Right cardiac atrium (tissue), 5 donors: ENCODE data around the gene SKP2. TPM values are rescaled to one million over a fixed set of nuclear protein-coding genes. Genes with fewer than 3 reads are reported as not detected.
A peak's percentile ranks its signal among the peaks of the same experiment; 100 is the strongest.
"Not testable (repeated sequence)": the region's sequence is repeated elsewhere in the genome, so short reads cannot be mapped to it uniquely, and the experiment has no call there.

Source experiments
- ATAC-seq, 2 donors: fragments of 200-7000 bp; cut with Tn5 transposase; one replicate each; pipeline versions ENCODE4 v1.8.0 to v1.9.1; 2020; ENCODE audit warnings: moderate library complexity in 2 of 2, mild to moderate bottlenecking in 1 of 2
- DNase-seq, 3 donors: peaks; one replicate each; pipeline ENCODE4 v3.0.0-alpha.2; 2020
- H3K27ac ChIP-seq: one replicate; pipeline ENCODE4 v1.5.1; 2013; ENCODE audit warnings: mild to moderate bottlenecking, low read length, control low read depth, moderate library complexity
- H3K27me3 ChIP-seq: one replicate; pipeline ENCODE4 v1.6.1; 2013; ENCODE audit not compliant: control insufficient read depth, insufficient read depth
- H3K4me1 ChIP-seq: one replicate; pipeline ENCODE4 v1.6.1; 2013; ENCODE audit warnings: low read length; ENCODE audit not compliant: control insufficient read depth, insufficient read depth
- H3K4me3 ChIP-seq: one replicate; pipeline ENCODE4 v1.5.1; 2013; ENCODE audit warnings: low read length, control low read depth
- H3K9me3 ChIP-seq: one replicate; pipeline ENCODE4 v1.6.1; 2013; ENCODE audit warnings: low read length; ENCODE audit not compliant: control insufficient read depth
- WGBS: extraction: QIAGEN DNeasy Blood & Tissue Kit; methylation state at CpG from one replicate; pipeline ENCODE4 v1.1.7; 2013; 5-methylcytosine and 5-hydroxymethylcytosine counted together
- intact Hi-C, 4 donors: fragments of 100-400 bp; cut with DNase I; formaldehyde crosslinking; loops; one replicate each; pipeline versions ENCODE4 v1.11.0 to v1.14.0; 2022 to 2023
- polyA plus RNA-seq: library from polyadenylated mRNA; stranded (reverse); fragments of 200-250 nt; gene quantifications from one replicate; pipeline ENCODE4 v1.2.3, GENCODE V29; 2013
- total RNA-seq, 4 donors: library from RNA; stranded (reverse); fragmentation: NEBNext Ultra II Directional; extraction: Animal tissue kit (Norgen Biotek cat#: 25700); gene quantifications; one replicate each; pipeline ENCODE4 v1.2.1, GENCODE V29; 2021
- donor health status: healthy with polysubstance abuse.
- donor health status: DM: no; HTN: yes; CAD: no.
- donor health status: DM: no; HTN: no; CAD: no.
- donor health status: DM: no; HTN: yes; CAD: no; lungs with severe emphysema.
- donor health status: DM: yes; HTN: yes; CAD: no.

The SKP2 gene
- total and polyA plus RNA-seq, 5 donors: 1.9 to 7.9 (median 6.9) TPM

- intact Hi-C loops: loop anchor here in 2 of 4 donors (10.0 kb wide), 1 partner anchor 130 kb away; the partner anchor contains the start of gene RANBP3L (in 2 of the 2)
- H3K9me3 ChIP-seq: no peaks in the 10 kb centered on the region
- WGBS: 75% methylated on average over 5 of the region's 5 CpGs
- no peak overlapping the region for H3K27ac ChIP-seq
- H3K27me3 ChIP-seq: no peaks in the 10 kb centered on the region
- no peaks in the 10 kb centered on the region for H3K4me1 ChIP-seq
- no peak for DNase-seq
- no peak overlapping the region for H3K4me3 ChIP-seq
- no peak for ATAC-seq
Observed at GRCh38 chr5:36175043-36175442, 23.1 kb downstream of the SKP2 start.

DNA sequence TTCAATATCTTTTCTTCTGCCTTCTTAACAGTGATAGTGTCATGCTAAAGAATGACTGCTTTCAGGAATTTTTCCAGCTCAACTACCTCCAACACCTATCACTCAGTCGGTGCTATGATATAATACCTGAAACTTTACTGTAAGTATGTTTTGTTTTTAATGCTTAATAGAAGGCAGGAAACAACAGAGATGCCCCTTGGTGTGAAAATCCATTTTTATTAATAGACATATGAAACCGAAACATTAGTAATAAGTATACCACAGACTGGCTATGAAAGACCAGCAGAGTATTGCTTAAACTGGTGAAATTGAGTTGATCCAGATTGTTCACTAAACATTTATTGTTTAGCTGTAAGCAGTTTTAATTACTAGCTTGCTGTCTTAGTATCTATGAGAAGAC, 25.2 kb downstream of the SKP2 start:
- no peak for ATAC-seq
- Histone ChIP-seq H3K27me3 (no peaks in the 10 kb centered on the region), H3K4me1 (no peaks in the 10 kb centered on the region), H3K9me3 (no peaks in the 10 kb centered on the region), H3K27ac (no peak overlapping the region), H3K4me3 (no peak overlapping the region)
- intact Hi-C loops: loop anchor here in 2 of 4 donors (10.0 kb wide), 1 partner anchor 128 kb away; the partner anchor contains the start of gene RANBP3L (in 2 of the 2)
- no peak for DNase-seq
- 75% methylated on average over 2 of the region's 2 CpGs for WGBS

DNA sequence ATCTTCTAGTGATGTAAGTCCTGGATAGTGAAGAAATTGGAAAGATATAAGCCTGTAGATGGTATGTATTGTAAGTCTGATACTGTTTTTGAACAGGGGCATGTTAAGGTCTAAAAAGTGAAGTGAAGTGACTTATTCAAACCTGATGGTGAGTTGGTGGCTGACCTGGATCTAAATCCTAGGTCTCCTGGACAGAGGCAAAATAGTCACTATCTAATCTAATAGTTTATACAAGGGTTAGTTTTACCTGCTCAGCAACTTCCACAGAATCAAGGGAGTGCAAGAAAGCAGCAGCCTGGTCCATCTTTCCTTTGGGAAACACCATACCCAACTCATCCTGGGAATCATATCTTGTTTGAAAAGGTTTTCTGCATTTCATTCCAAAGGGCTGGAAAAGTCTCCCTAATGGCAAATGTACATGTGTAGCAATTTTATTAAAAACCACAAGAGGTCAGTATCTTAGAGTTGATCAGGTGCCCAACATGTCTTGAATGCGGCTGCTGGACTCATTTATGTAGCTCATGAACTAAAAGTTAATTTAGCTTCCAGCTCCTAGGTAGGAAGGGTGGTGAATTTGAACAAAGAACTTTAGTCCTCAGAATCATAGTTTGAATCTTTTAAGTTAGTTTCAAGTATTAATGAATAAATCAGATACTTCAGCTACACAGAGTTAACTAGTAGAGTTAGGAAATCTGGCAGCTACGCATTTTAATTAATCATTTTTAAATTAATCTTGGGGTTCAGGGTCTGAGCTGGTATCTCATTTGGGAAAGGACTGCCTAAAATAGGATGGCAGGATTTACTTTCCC, 26.0 kb downstream of the SKP2 start:
- no peaks in the 10 kb centered on the region for H3K27me3 ChIP-seq
- ATAC-seq (peak; percentile 55 to 56), DNase-seq (no peak)
- H3K4me3 ChIP-seq: no peak overlapping the region
- H3K9me3 ChIP-seq: no peaks in the 10 kb centered on the region
- H3K27ac ChIP-seq: no peak overlapping the region
- intact Hi-C loops: loop anchor here in 2 of 4 donors (10.0 kb wide), 1 partner anchor 127 kb away; the partner anchor contains the start of gene RANBP3L (in 2 of the 2)
- WGBS: 62% methylated on average over 2 of the region's 2 CpGs
- no peaks in the 10 kb centered on the region for H3K4me1 ChIP-seq

- Histone ChIP-seq H3K27ac (no peak overlapping the region), H3K9me3 (no peaks in the 10 kb centered on the region), H3K27me3 (no peaks in the 10 kb centered on the region), H3K4me3 (no peak overlapping the region), H3K4me1 (no peaks in the 10 kb centered on the region)
- ATAC-seq: no peak
- 90% methylated on average over 3 of the region's 3 CpGs for WGBS
- intact Hi-C loops: loop anchor here in 2 of 4 donors (10.0 kb wide), 1 partner anchor 126 kb away; the partner anchor contains the start of gene RANBP3L (in 2 of the 2)
- DNase-seq: no peak
Observed at GRCh38 chr5:36178524-36178890, 26.6 kb downstream of the SKP2 start.

DNA sequence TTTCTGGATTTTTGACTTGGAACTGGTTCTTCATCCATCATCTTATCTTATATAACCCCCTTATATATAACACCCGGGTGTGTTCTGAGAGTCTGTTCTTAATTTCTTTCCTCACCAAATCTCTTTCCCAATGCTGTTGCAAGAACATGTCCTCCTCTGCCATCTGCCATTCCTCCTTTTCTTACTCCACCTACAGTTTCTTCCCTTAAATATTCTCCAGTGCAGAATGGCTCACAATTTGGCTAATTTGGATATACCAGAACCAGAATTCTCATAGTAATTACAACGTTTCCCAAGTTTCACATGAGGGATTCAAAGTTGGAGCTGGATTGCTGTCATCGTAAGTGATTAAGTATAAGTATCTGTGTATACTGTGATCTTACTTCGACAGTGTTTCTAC, 28.0 kb downstream of the SKP2 start:
- ATAC-seq (no peak), DNase-seq (no peak)
- intact Hi-C loops: loop anchor here in 2 of 4 donors (10.0 kb wide), 1 partner anchor 125 kb away; the partner anchor contains the start of gene RANBP3L (in 2 of the 2)
- no peaks in the 10 kb centered on the region for H3K4me1 ChIP-seq
- H3K27me3 ChIP-seq: no peaks in the 10 kb centered on the region
- no peak overlapping the region for H3K4me3 ChIP-seq
- WGBS: 91% methylated on average over 4 of the region's 4 CpGs
- no peak overlapping the region for H3K27ac ChIP-seq
- H3K9me3 ChIP-seq: no peaks in the 10 kb centered on the region

GRCh38 chr5:36180556-36181350, 28.8 kb downstream of the SKP2 start:
- H3K4me1 ChIP-seq: no peaks in the 10 kb centered on the region
- intact Hi-C loops: no loop called here
- DNase-seq (no peak), ATAC-seq (no peak)
- no peaks in the 10 kb centered on the region for H3K27me3 ChIP-seq
- no peak overlapping the region for H3K4me3 ChIP-seq
- 93% methylated on average over 2 of the region's 2 CpGs for WGBS
- H3K9me3 ChIP-seq: no peaks in the 10 kb centered on the region
- H3K27ac ChIP-seq: no peak overlapping the region

GRCh38 chr5:36181774-36182173, 29.9 kb downstream of the SKP2 start:
- Histone ChIP-seq H3K9me3 (no peaks in the 10 kb centered on the region), H3K27ac (no peak overlapping the region), H3K4me3 (no peak overlapping the region), H3K4me1 (no peaks in the 10 kb centered on the region), H3K27me3 (no peaks in the 10 kb centered on the region)
- ATAC-seq (no peak), DNase-seq (no peak)
- 60% methylated on average over 2 of the region's 2 CpGs for WGBS
- intact Hi-C loops: no loop called here

- 95% methylated on average over 3 of the region's 4 CpGs for whole genome bisulfite sequencing
- H3K4me1 ChIP-seq, H3K27ac ChIP-seq, ATAC-seq, intact Hi-C loops, H3K4me3 ChIP-seq, DNase-seq, H3K27me3 ChIP-seq, H3K9me3 ChIP-seq: not testable (repeated sequence)
Observed at GRCh38 chr5:36184408-36184807, 32.5 kb downstream of the SKP2 start.

GRCh38 chr5:36193746-36194145, 41.8 kb downstream of the SKP2 start:
- no peaks in the 10 kb centered on the region for H3K27me3 ChIP-seq
- DNase-seq (no peak), ATAC-seq (no peak)
- H3K4me1 ChIP-seq: no peaks in the 10 kb centered on the region
- WGBS: 96% methylated on average over 5 of the region's 5 CpGs
- intact Hi-C loops: no loop called here
- H3K27ac ChIP-seq: no peak overlapping the region
- no peak overlapping the region for H3K4me3 ChIP-seq
- no peaks in the 10 kb centered on the region for H3K9me3 ChIP-seq

DNA sequence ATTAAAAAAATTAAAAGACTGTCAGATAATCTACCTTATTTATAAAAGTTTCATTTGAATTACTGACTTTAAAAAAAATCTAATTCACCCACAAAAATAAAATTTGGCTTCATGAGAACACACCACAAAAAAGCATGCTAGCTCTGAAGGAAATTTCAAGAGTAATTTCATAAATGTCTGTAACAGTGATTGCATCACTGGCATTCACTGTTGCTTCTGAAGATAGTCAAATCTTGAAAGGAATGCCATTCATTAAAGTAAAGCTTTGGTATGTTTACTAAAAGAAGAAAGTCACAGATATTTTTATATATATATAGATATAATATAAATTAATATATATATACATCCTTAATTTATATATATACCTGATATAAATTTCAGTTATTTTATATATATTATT, 46.4 kb downstream of the SKP2 start:
- Histone ChIP-seq H3K27ac (no peak overlapping the region), H3K4me1 (no peaks in the 10 kb centered on the region), H3K9me3 (no peaks in the 10 kb centered on the region), H3K4me3 (no peak overlapping the region), H3K27me3 (no peaks in the 10 kb centered on the region)
- no peak for DNase-seq
- ATAC-seq: no peak
- intact Hi-C loops: no loop called here

DNA sequence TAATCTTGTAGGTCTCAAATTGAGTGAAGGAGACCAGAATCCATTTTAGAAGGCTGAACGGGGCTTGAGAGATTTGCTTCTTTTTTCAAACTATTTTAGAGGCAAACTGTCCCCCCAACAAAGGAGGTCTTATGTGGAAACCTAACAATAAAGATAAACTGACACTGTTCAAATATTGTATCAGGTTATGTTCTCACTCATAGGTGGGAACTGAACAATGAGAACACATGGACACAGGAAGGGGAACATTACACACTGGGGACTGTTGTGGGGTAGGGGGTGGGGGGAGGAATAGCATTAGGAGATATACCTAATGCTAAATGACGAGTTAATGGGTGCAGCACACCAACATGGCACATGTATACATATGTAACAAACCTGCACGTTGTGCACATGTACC, 46.9 kb downstream of the SKP2 start:
- intact Hi-C loops, H3K4me3 ChIP-seq, ATAC-seq, DNase-seq, H3K4me1 ChIP-seq, H3K27me3 ChIP-seq, H3K9me3 ChIP-seq, H3K27ac ChIP-seq: not testable (repeated sequence)
- 80% methylated on average over 2 of the region's 3 CpGs for whole genome bisulfite sequencing
